Lung (tissue), 12 donors: ENCODE measurements around the gene CNTNAP5. TPM values are rescaled to one million over a fixed set of nuclear protein-coding genes. Genes with fewer than 3 reads are reported as not detected.

ENCODE experiments used
- ATAC-seq: fragments of 200-7000 bp; cut with Tn5 transposase; one replicate; pipeline ENCODE4 v1.9.1; 2020; ENCODE audit warnings: moderate number of reproducible peaks; ENCODE audit not compliant: insufficient read depth, low FRiP score
- DNase-seq, 3 donors: peaks; one replicate each; pipeline ENCODE4 v3.0.0-alpha.2; 2013 to 2017
- H3K27ac ChIP-seq, 2 donors: one replicate each; pipeline ENCODE4 v1.5.1; 2013; ENCODE audit warnings: mild to moderate bottlenecking in 2 of 2, moderate library complexity in 2 of 2, control low read depth in 1 of 2, inconsistent platforms in 1 of 2, low read depth in 1 of 2, low read length in 1 of 2
- H3K27me3 ChIP-seq, 3 donors: one replicate each; pipeline ENCODE4 v1.5.1; 2013; ENCODE audit warnings: low read length in 2 of 3; ENCODE audit not compliant: control insufficient read depth in 3 of 3, insufficient read depth in 3 of 3
- H3K36me3 ChIP-seq, 4 donors: one replicate each; pipeline ENCODE4 v1.5.1; 2013; ENCODE audit warnings: low read length in 4 of 4, mild to moderate bottlenecking in 1 of 4, moderate library complexity in 1 of 4; ENCODE audit not compliant: control insufficient read depth in 4 of 4, insufficient read depth in 4 of 4
- H3K4me1 ChIP-seq, 5 donors: one replicate each; pipeline ENCODE4 v1.5.1; 2013; ENCODE audit warnings: low read length in 5 of 5, mild to moderate bottlenecking in 2 of 5, moderate library complexity in 1 of 5; ENCODE audit not compliant: control insufficient read depth in 5 of 5, insufficient read depth in 5 of 5
- H3K4me3 ChIP-seq: one replicate; pipeline ENCODE4 v1.5.1; 2013; ENCODE audit warnings: mild to moderate bottlenecking, control low read depth, moderate library complexity
- H3K9ac ChIP-seq, 2 donors: one replicate each; pipeline ENCODE4 v1.5.1; 2013; ENCODE audit warnings: low read length in 2 of 2, control low read depth in 1 of 2; ENCODE audit not compliant: insufficient read depth in 1 of 2
- H3K9me3 ChIP-seq, 4 donors: one replicate each; pipeline ENCODE4 v1.5.1; 2013; ENCODE audit warnings: low read length in 3 of 4, mild to moderate bottlenecking in 1 of 4, moderate library complexity in 1 of 4; ENCODE audit not compliant: control insufficient read depth in 4 of 4, insufficient read depth in 3 of 4
- WGBS, 2 donors: extraction: QIAGEN DNeasy Blood & Tissue Kit; methylation state at CpG; one replicate each; pipeline ENCODE4 v1.1.7; 2013; 5-methylcytosine and 5-hydroxymethylcytosine counted together
- polyA plus RNA-seq, 2 donors: library from polyadenylated mRNA; stranded (reverse); fragments of 200-250 nt; gene quantifications; one replicate each; pipeline ENCODE4 v1.2.1, GENCODE V29; 2013
- total RNA-seq, 2 donors: library from RNA; depleted of rRNA in 1 of 2; stranded (reverse); fragments of >200 nt in 1 of 2; gene quantifications; one replicate each; pipeline ENCODE4 v1.2.1, GENCODE V29; 2014 to 2021
- TF ChIP-seq, protein P1 (sequence below): IDR thresholded peaks from 2 replicates; pipeline ENCODE4 v1.5.1; 2012; ENCODE audit warnings: mild to moderate bottlenecking; ENCODE audit errors: control extremely low read depth, extremely low read depth
- donor health status: control.
- donor health status: control.
- donor health status: Bipolar disorder and iron deficiency.
- donor health status: healthy.
- donor health status: DM: yes; HTN: yes; CAD: no.

Gene CNTNAP5
- total and polyA plus RNA-seq, 4 donors = 0.03 to 0.06 TPM; not detected in 2

- no peaks in the 10 kb centered on the region for H3K9me3 ChIP-seq
- H3K27ac ChIP-seq = no peak overlapping the region
- 83 to 85% methylated on average over 5 of the region's 5 CpGs for WGBS, 2 donors
- ATAC-seq = no peak
- no peak overlapping the region for H3K4me3 ChIP-seq
- no peaks in the 10 kb centered on the region for H3K27me3 ChIP-seq
- H3K4me1 ChIP-seq = no peaks in the 10 kb centered on the region
- TF ChIP-seq, protein P1, sequence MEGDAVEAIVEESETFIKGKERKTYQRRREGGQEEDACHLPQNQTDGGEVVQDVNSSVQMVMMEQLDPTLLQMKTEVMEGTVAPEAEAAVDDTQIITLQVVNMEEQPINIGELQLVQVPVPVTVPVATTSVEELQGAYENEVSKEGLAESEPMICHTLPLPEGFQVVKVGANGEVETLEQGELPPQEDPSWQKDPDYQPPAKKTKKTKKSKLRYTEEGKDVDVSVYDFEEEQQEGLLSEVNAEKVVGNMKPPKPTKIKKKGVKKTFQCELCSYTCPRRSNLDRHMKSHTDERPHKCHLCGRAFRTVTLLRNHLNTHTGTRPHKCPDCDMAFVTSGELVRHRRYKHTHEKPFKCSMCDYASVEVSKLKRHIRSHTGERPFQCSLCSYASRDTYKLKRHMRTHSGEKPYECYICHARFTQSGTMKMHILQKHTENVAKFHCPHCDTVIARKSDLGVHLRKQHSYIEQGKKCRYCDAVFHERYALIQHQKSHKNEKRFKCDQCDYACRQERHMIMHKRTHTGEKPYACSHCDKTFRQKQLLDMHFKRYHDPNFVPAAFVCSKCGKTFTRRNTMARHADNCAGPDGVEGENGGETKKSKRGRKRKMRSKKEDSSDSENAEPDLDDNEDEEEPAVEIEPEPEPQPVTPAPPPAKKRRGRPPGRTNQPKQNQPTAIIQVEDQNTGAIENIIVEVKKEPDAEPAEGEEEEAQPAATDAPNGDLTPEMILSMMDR = no peak
- no peaks in the 10 kb centered on the region for H3K36me3 ChIP-seq
- DNase-seq = no peak
- H3K9ac ChIP-seq = no peak overlapping the region
These were observed 106.2 kb downstream of the CNTNAP5 start for GRCh38 chr2:124131276-124131675.

GRCh38 chr2:124136110-124136509, 111.0 kb downstream of the CNTNAP5 start:
- WGBS, 2 donors = 82% methylated on average over 1 of the region's 1 CpG
- H3K9ac ChIP-seq = no peak overlapping the region
- no peak overlapping the region for H3K4me3 ChIP-seq
- no peaks in the 10 kb centered on the region for H3K27me3 ChIP-seq
- H3K4me1 ChIP-seq = no peaks in the 10 kb centered on the region
- peaks cover 0 to 2% (median 0%) of the 10 kb centered on the region in 4 donors for H3K9me3 ChIP-seq
- no peaks in the 10 kb centered on the region for H3K36me3 ChIP-seq
- TF ChIP-seq, protein P1 = no peak
- no peak for DNase-seq
- H3K27ac ChIP-seq = no peak overlapping the region
- ATAC-seq = no peak

GRCh38 chr2:124138076-124138475, 113.0 kb downstream of the CNTNAP5 start:
- no peak for ATAC-seq
- H3K27me3 ChIP-seq = no peaks in the 10 kb centered on the region
- 82 to 86% methylated on average over 3 of the region's 3 CpGs for WGBS, 2 donors

GRCh38 chr2:124145982-124146381, 120.9 kb downstream of the CNTNAP5 start:
- no peak overlapping the region for H3K27ac ChIP-seq
- DNase-seq = no peak
- 46 to 84% methylated on average over 4 of the region's 4 CpGs for WGBS, 2 donors
- no peak overlapping the region for H3K9ac ChIP-seq
- H3K4me1 ChIP-seq = no peaks in the 10 kb centered on the region
- H3K36me3 ChIP-seq = no peaks in the 10 kb centered on the region
- no peak for ATAC-seq
- no peaks in the 10 kb centered on the region for H3K27me3 ChIP-seq
- no peaks in the 10 kb centered on the region for H3K9me3 ChIP-seq
- TF ChIP-seq, protein P1 = no peak
- no peak overlapping the region for H3K4me3 ChIP-seq

More at GRCh38 chr2:124138076-124138475, 113.0 kb downstream of the CNTNAP5 start:
- no peak for DNase-seq
- Histone ChIP-seq H3K27ac (no peak overlapping the region), H3K9ac (no peak overlapping the region), H3K4me3 (no peak overlapping the region), H3K9me3 (peaks cover 0 to 2% (median 0%) of the 10 kb centered on the region in 4 donors), H3K4me1 (no peaks in the 10 kb centered on the region), H3K36me3 (no peaks in the 10 kb centered on the region)
- TF ChIP-seq, protein P1 = no peak
